GM04503 (cell line): ENCODE measurements around the gene KRTAP24-1.

Experiments used
- DNase-seq: peaks from one replicate; pipeline ENCODE4 v3.0.0-alpha.2; 2012; ENCODE audit warnings: low read depth

KRTAP24-1 gene

GRCh38 chr21:30234643-30235042 is 48.1 kb downstream of the KRTAP24-1 start:
- DNase-seq, result no peak

DNA sequence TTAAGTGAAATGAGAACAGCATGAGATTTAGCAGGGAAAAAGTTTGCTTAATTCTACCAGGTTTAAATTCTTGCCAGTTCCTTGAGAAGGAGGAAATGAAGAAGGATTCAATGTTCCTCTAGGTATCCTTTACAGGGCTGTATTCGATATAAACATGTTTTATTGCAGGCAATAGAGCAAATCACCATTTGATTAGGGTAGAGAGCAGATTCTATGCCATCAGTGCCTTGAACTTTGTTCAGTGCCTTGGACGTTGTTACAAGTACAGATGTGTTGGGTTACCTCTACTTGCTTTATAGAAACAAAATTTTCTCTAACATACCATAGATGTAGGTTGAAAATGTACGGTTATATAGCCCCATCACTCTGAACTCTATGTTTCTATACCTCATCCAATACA is 48.7 kb downstream of the KRTAP24-1 start:
- no peak for DNase-seq

DNA sequence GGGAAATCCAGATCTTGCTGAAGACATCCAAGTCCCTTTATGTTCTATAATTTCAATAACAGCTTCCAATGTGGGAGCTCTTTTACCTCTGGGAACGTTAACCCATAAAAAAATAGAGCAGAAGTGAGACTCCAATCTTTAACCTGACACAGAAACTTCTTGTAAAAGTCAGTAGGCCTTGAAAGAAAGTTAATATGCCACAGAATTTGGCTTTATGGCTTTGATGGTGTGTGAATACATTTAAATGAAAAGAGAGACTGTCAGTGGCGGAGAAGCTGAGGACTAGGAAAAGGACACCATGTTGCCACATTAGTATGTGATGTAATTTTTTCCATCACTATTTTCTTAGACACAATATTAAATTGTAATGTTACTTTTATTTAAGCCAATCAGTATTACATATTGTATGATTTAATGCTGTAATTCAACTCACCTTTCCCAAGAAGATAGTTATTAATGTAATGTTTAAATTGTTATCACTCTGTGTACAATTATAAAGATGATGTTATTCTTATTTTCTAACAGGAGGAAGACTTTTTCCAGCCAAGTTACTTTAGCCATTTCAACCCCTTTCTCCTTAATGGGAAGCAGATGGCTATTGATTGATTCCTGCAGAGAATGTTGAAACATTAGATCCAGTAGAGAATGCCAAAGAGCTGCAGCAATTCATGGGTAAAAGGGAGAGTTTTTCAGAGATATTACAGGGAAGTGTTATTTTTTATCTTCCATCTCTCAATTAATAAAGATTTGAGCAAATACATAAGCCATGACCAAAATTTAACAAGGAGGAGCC is 49.3 kb downstream of the KRTAP24-1 start:
- no peak for DNase-seq

DNA sequence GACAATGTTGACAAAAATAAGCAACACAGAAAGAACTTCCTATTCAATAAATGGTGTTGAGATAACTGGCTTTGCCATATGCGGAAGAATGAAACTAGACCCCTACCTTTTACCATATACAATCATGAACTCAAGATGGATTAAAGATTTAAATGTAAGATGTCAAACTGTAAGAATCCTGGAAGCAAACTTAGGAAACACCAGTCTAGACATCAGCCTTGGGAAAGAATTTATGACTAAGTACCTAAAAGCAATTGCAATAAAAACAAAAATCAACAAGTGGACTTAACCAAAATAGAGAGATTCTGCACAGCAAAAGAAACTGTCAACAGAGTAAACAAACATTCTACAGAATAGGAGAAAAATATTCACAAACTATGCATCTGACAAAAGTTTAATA is 50.7 kb downstream of the KRTAP24-1 start:
- no peak for DNase-seq
